Naive thymus-derived CD8-positive, alpha-beta T cell (primary cell): Measurements from ENCODE around the gene TRNAU1AP. TPM values are rescaled to one million over a fixed set of nuclear protein-coding genes. Genes with fewer than 3 reads are reported as not detected.
"Not testable (repeated sequence)": the region's sequence is repeated elsewhere in the genome, so short reads cannot be mapped to it uniquely, and the experiment has no call there.

Experiments used
- ATAC-seq, 2 donors: fragments of 150-1000 bp; cut with Tn5 transposase in 1 of 2; sonication (Bioruptor Pico), chemical (Tn5 transposase) in 1 of 2; 1 replicate in 1 of 2; 2 replicates in 1 of 2; pipeline ENCODE4 v1.10.0; 2021; ENCODE audit warnings: mild to moderate bottlenecking in 2 of 2, moderate library complexity in 2 of 2
- POLR2A ChIA-PET: fragments of 350-600 bp; sonication (Branson Sonifier 250); formaldehyde crosslinking; loops from one replicate; lab custom pipeline; 2021; ENCODE audit warnings: antibody characterized with exemption; lab: Charles Lee
- DNase-seq, 10 donors: peaks; one replicate each; pipeline versions ENCODE4 v3.0.0 to v3.0.0-alpha.2; 2020 to 2022
- H3K27ac Mint-ChIP-seq, 10 donors: one replicate each; pipeline ENCODE4 v1.8.0; 2020 to 2022; ENCODE audit warnings: mild to moderate bottlenecking in 10 of 10, mixed read lengths in 10 of 10, moderate library complexity in 4 of 10, inconsistent platforms in 1 of 10
- H3K27me3 Mint-ChIP-seq, 5 donors: one replicate each; pipeline ENCODE4 v1.8.0; 2021 to 2022; ENCODE audit warnings: mixed read lengths in 5 of 5
- H3K36me3 Mint-ChIP-seq, 3 donors: one replicate each; pipeline ENCODE4 v1.8.0; 2020 to 2022; ENCODE audit warnings: mixed read lengths in 3 of 3, mild to moderate bottlenecking in 2 of 3, inconsistent platforms in 1 of 3
- H3K4me1 Mint-ChIP-seq, 4 donors: one replicate each; pipeline ENCODE4 v1.8.0; 2021 to 2022; ENCODE audit warnings: mixed read lengths in 4 of 4
- H3K4me3 Mint-ChIP-seq, 10 donors: one replicate each; pipeline ENCODE4 v1.8.0; 2020 to 2022; ENCODE audit warnings: mild to moderate bottlenecking in 10 of 10, mixed read lengths in 10 of 10, moderate library complexity in 6 of 10, inconsistent platforms in 1 of 10
- H3K9me3 Mint-ChIP-seq, 9 donors: one replicate each; pipeline ENCODE4 v1.8.0; 2020 to 2022; ENCODE audit warnings: mixed read lengths in 9 of 9, mild to moderate bottlenecking in 3 of 9, inconsistent platforms in 1 of 9, moderate library complexity in 1 of 9
- polyA plus RNA-seq, 3 donors: library from polyadenylated mRNA; unstranded; fragments of 300-500 nt; fragmentation: Illumina TruSeq; gene quantifications; one replicate each; pipeline ENCODE4 v1.2.3, GENCODE V29; 2021
- total RNA-seq, 8 experiments: library from RNA in 2 of 8; stranded (reverse) in 2 of 8; gene quantifications; one replicate each; pipeline ENCODE4 v1.2.3 and lab custom pipeline; 2021 to 2026

TRNAU1AP gene
- total and polyA plus RNA-seq, 5 experiments from 2014 or later: 21.5 to 42.8 (median 25.3) TPM

- H3K27ac Mint-ChIP-seq: peak overlapping the region in 1 of 10 donors; percentile 43
- H3K4me1 Mint-ChIP-seq, H3K4me3 Mint-ChIP-seq, DNase-seq, H3K9me3 Mint-ChIP-seq, ATAC-seq, H3K27me3 Mint-ChIP-seq: not testable (repeated sequence)
- H3K36me3 Mint-ChIP-seq: peaks cover 0 to 15% (median 0%) of the 10 kb centered on the region in 3 donors
- POLR2A ChIA-PET: interaction anchor here (1.3 kb wide), 1 partner anchor 56 kb away, joined by 3 read pairs; no protein-coding TSS in a partner anchor
Measured at GRCh38 chr1:28525002-28525642, 27.8 kb upstream of the TRNAU1AP start.

- POLR2A ChIA-PET: no interaction called here
- H3K27ac Mint-ChIP-seq: no peak overlapping the region
- no peaks in the 10 kb centered on the region for H3K27me3 Mint-ChIP-seq
- no peak for ATAC-seq
- peaks cover 2 to 7% (median 4%) of the 10 kb centered on the region in 4 donors for H3K4me1 Mint-ChIP-seq
- DNase-seq: no peak
- H3K4me3 Mint-ChIP-seq: no peak overlapping the region
- peaks cover 0 to 21% (median 5%) of the 10 kb centered on the region in 3 donors for H3K36me3 Mint-ChIP-seq
- no peaks in the 10 kb centered on the region for H3K9me3 Mint-ChIP-seq
Measured at GRCh38 chr1:28526886-28527285, 26.0 kb upstream of the TRNAU1AP start.

GRCh38 chr1:28530456-28530855 lies 22.4 kb upstream of the TRNAU1AP start:
- DNase-seq (no peak), ATAC-seq (no peak)
- no peak overlapping the region for H3K27ac Mint-ChIP-seq
- no peaks in the 10 kb centered on the region for H3K9me3 Mint-ChIP-seq
- no peaks in the 10 kb centered on the region for H3K4me1 Mint-ChIP-seq
- POLR2A ChIA-PET: interaction anchor here (0.6 kb wide), 2 partner anchors 45 to 56 kb away, joined by 3 to 7 read pairs; no protein-coding TSS in a partner anchor
- H3K27me3 Mint-ChIP-seq: no peaks in the 10 kb centered on the region
- H3K36me3 Mint-ChIP-seq: peaks cover 0 to 25% (median 5%) of the 10 kb centered on the region in 3 donors
- no peak overlapping the region for H3K4me3 Mint-ChIP-seq

GRCh38 chr1:28534671-28535070 lies 18.2 kb upstream of the TRNAU1AP start:
- DNase-seq (no peak), ATAC-seq (no peak)
- Mint-ChIP-seq H3K27me3 (no peaks in the 10 kb centered on the region), H3K36me3 (peaks cover 0 to 49% (median 5%) of the 10 kb centered on the region in 3 donors), H3K4me3 (no peak overlapping the region), H3K4me1 (no peaks in the 10 kb centered on the region), H3K27ac (no peak overlapping the region), H3K9me3 (no peaks in the 10 kb centered on the region)
- POLR2A ChIA-PET: no interaction called here

- Mint-ChIP-seq H3K4me3 (no peak overlapping the region), H3K27me3 (no peaks in the 10 kb centered on the region), H3K27ac (no peak overlapping the region), H3K9me3 (no peaks in the 10 kb centered on the region), H3K36me3 (peaks cover 0 to 49% (median 5%) of the 10 kb centered on the region in 3 donors), H3K4me1 (no peaks in the 10 kb centered on the region)
- POLR2A ChIA-PET: no interaction called here
- ATAC-seq: no peak
- no peak for DNase-seq
Measured at GRCh38 chr1:28535180-28535579, 17.7 kb upstream of the TRNAU1AP start.

- no peak overlapping the region for H3K4me3 Mint-ChIP-seq
- H3K4me1 Mint-ChIP-seq: no peaks in the 10 kb centered on the region
- POLR2A ChIA-PET: no interaction called here
- ATAC-seq (no peak), DNase-seq (no peak)
- no peaks in the 10 kb centered on the region for H3K27me3 Mint-ChIP-seq
- no peaks in the 10 kb centered on the region for H3K9me3 Mint-ChIP-seq
- H3K36me3 Mint-ChIP-seq: peaks cover 0 to 34% (median 0%) of the 10 kb centered on the region in 3 donors
- H3K27ac Mint-ChIP-seq: peak overlapping the region in 2 of 10 donors; percentile 80 to 87
Measured at GRCh38 chr1:28537457-28538199, 15.3 kb upstream of the TRNAU1AP start.

- no peaks in the 10 kb centered on the region for H3K4me1 Mint-ChIP-seq
- H3K9me3 Mint-ChIP-seq: no peaks in the 10 kb centered on the region
- no peak overlapping the region for H3K4me3 Mint-ChIP-seq
- H3K27me3 Mint-ChIP-seq: no peaks in the 10 kb centered on the region
- DNase-seq: no peak
- POLR2A ChIA-PET: no interaction called here
- no peak for ATAC-seq
- H3K36me3 Mint-ChIP-seq: peaks cover 0 to 34% (median 0%) of the 10 kb centered on the region in 3 donors
- H3K27ac Mint-ChIP-seq: peak overlapping the region in 5 of 10 donors; percentile 7 to 60 (median 24)
Measured at GRCh38 chr1:28538286-28538685, 14.6 kb upstream of the TRNAU1AP start.

- ATAC-seq: no peak
- no peak overlapping the region for H3K4me3 Mint-ChIP-seq
- no peak for DNase-seq
- H3K9me3 Mint-ChIP-seq: no peaks in the 10 kb centered on the region
- H3K27ac Mint-ChIP-seq: peak overlapping the region in 1 of 10 donors; percentile 21
- no peaks in the 10 kb centered on the region for H3K27me3 Mint-ChIP-seq
- peaks cover 0 to 24% (median 0%) of the 10 kb centered on the region in 3 donors for H3K36me3 Mint-ChIP-seq
- POLR2A ChIA-PET: interaction anchor here (0.7 kb wide), 1 partner anchor 503 kb away, joined by 4 read pairs; no protein-coding TSS in a partner anchor
- no peaks in the 10 kb centered on the region for H3K4me1 Mint-ChIP-seq
Measured at GRCh38 chr1:28540651-28541050, 12.2 kb upstream of the TRNAU1AP start.

GRCh38 chr1:28541414-28542015 lies 11.4 kb upstream of the TRNAU1AP start:
- peaks cover 0 to 17% (median 0%) of the 10 kb centered on the region in 3 donors for H3K36me3 Mint-ChIP-seq
- DNase-seq, H3K4me3 Mint-ChIP-seq, ATAC-seq, H3K27me3 Mint-ChIP-seq, H3K9me3 Mint-ChIP-seq, H3K4me1 Mint-ChIP-seq, H3K27ac Mint-ChIP-seq: not testable (repeated sequence)
- POLR2A ChIA-PET: interaction anchor here (0.6 to 0.7 kb wide), 3 partner anchors 285 to 619 kb away, joined by 3 to 4 read pairs (median 3); no protein-coding TSS in a partner anchor

- H3K27ac Mint-ChIP-seq: no peak overlapping the region
- no peaks in the 10 kb centered on the region for H3K36me3 Mint-ChIP-seq
- H3K27me3 Mint-ChIP-seq: no peaks in the 10 kb centered on the region
- DNase-seq: no peak
- ATAC-seq: no peak
- H3K4me3 Mint-ChIP-seq: no peak overlapping the region
- POLR2A ChIA-PET: interaction anchor here (0.6 to 0.7 kb wide), 3 partner anchors 29 to 561 kb away, joined by 3 to 6 read pairs (median 4); no protein-coding TSS in a partner anchor
- no peaks in the 10 kb centered on the region for H3K9me3 Mint-ChIP-seq
- H3K4me1 Mint-ChIP-seq: no peaks in the 10 kb centered on the region
Measured at GRCh38 chr1:28545246-28545628, 7.6 kb upstream of the TRNAU1AP start.

GRCh38 chr1:28548318-28548717 lies 4.6 kb upstream of the TRNAU1AP start:
- H3K36me3 Mint-ChIP-seq: no peaks in the 10 kb centered on the region
- H3K4me1 Mint-ChIP-seq: peaks cover 4 to 10% (median 8%) of the 10 kb centered on the region in 4 donors
- DNase-seq: no peak
- H3K4me3 Mint-ChIP-seq: no peak overlapping the region
- no peak overlapping the region for H3K27ac Mint-ChIP-seq
- POLR2A ChIA-PET: interaction anchor here (1.1 to 1.7 kb wide), 2 partner anchors 33 to 41 kb away, joined by 7 to 10 read pairs; no protein-coding TSS in a partner anchor
- no peak for ATAC-seq
- no peaks in the 10 kb centered on the region for H3K9me3 Mint-ChIP-seq
- H3K27me3 Mint-ChIP-seq: no peaks in the 10 kb centered on the region

GRCh38 chr1:28551381-28551780 lies 1.5 kb upstream of the TRNAU1AP start:
- H3K27me3 Mint-ChIP-seq: no peaks in the 10 kb centered on the region
- DNase-seq (no peak), ATAC-seq (no peak)
- H3K4me1 Mint-ChIP-seq: peaks cover 9 to 28% (median 21%) of the 10 kb centered on the region in 4 donors
- peaks cover 0 to 11% (median 6%) of the 10 kb centered on the region in 3 donors for H3K36me3 Mint-ChIP-seq
- H3K4me3 Mint-ChIP-seq: peak overlapping the region in 4 of 10 donors; percentile 14 to 99 (median 30)
- H3K27ac Mint-ChIP-seq: peak overlapping the region in 7 of 10 donors; percentile 40 to 99 (median 94)
- POLR2A ChIA-PET: interaction anchor here (0.6 to 5.4 kb wide), 4 partner anchors 29 to 97 kb away, joined by 3 to 113 read pairs (median 6); partner anchors contain the start of gene RNU11
- no peaks in the 10 kb centered on the region for H3K9me3 Mint-ChIP-seq
